Activated T-helper 1 cell treated with anti-CD3 and anti-CD28 coated beads, Interleukin-2, amount 50 U/mL, for 16 hours (primary cell): ENCODE results near the gene DLGAP1.
A peak's percentile ranks its signal among the peaks of the same experiment; 100 is the strongest.
"Not testable (repeated sequence)": the region's sequence is repeated elsewhere in the genome, so short reads cannot be mapped to it uniquely, and the experiment has no call there.

ENCODE experiments used
- DNase-seq, 2 donors: peaks; one replicate each; pipeline ENCODE4 v3.0.0-alpha.2; 2020; ENCODE audit warnings: low read depth in 1 of 2, low spot score in 1 of 2

DLGAP1 gene

GRCh38 chr18:3597409-3598357, 857.4 kb downstream of the DLGAP1 start:
- no peak for DNase-seq

GRCh38 chr18:3596637-3597384, 858.3 kb downstream of the DLGAP1 start:
- DNase-seq = peak in 1 of 2 donors; percentile 21

GRCh38 chr18:3596324-3596636, 858.8 kb downstream of the DLGAP1 start:
- no peak for DNase-seq

- no peak for DNase-seq
Observed at GRCh38 chr18:3595369-3596273, 859.5 kb downstream of the DLGAP1 start.

DNA sequence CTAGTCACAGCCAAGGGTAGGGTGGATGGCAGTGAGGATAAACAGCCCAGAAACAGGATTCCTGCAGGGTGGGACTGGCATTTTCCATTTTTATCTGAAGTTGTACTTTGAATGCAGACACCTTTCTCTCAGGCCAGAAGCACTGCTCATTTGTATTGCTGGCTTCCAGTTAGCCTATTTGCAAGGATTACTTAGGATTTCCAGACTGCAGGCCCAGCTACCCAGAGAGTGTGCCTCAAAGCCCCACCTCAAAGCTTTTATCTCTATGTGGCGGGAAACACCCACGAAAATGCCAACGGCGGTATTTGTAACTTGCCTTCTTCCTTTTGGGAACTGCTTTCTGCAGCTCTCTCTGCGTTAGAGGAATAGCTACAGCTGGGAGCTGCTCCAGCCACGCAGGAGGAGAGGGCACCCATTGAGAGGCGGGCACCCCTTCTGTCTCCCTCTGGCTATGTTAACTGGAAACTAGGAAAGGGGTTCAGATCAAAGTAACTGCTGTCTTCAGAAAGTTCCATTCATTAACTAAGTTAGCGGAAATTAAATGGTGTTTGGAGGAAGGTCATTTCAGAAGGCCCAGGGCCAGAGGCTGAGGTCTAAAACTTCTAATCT, 860.2 kb downstream of the DLGAP1 start:
- no peak for DNase-seq

DNA sequence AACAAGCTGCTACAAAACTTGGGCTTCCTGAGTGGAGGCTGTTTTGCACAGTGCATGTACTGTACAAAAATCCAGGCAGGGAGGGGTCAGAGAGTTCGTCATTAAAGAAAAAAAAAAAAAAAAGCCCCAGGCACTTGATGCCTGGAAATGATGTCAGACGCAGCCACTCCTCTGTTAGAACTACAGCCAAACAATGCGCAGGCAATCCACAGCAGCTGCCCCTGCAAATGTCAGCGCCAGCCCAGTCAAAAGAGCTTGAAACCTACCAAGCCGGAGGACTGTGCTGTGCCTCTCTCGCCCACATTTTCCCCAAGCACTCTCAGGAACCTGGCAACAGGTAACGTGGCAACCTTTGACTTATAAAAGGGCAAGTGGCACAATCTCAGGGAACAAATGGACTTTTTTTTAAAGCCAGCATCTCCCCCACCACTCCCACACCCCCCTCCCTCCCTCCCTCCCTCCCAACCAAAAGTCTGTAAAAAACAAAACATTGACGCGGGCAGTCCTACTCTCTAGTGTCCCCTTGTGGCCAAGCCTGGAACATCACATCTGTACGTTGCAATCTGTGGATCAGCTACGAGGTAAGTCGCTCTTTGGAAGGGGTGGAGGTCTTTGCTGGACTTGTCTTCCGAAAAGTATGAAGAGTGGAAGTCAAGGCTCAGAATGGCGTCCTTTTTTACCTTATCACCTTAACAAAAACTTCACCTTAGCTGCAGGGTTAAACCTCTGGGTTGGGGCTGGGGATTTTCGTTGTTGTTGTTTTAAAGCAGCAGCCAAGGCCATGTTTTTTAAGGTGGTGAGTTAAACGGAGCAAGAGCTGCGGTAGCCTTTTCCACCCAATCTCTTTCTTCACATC, 861.0 kb downstream of the DLGAP1 start:
- peak; percentile 75 to 80 for DNase-seq

DNA sequence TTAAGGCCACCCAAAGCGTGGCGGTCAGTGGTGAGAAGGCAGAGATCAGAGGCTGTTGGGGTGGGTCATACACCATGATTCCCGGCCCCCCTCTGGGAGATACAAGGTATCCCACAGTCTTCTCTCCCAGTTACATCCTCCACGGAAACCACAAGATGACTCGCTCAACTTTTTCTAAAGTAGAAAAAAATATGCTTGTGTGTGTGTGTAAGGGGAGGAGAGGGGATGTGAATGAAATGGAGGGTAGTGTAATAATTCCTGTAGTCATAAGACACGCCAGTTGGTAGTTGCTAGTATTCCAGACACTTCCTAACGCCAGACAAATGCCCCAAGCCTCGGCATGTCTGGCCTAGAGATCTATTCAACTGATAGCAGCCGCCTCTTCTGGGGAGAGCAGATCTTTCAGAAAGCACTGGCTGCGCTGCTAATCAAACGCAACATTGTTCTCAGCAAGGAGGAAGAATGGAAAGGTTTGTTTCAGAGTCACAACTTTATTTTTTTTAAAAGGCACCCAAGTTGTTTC, 861.7 kb downstream of the DLGAP1 start:
- DNase-seq = no peak

GRCh38 chr18:3592864-3593263, 862.2 kb downstream of the DLGAP1 start:
- DNase-seq = no peak

DNA sequence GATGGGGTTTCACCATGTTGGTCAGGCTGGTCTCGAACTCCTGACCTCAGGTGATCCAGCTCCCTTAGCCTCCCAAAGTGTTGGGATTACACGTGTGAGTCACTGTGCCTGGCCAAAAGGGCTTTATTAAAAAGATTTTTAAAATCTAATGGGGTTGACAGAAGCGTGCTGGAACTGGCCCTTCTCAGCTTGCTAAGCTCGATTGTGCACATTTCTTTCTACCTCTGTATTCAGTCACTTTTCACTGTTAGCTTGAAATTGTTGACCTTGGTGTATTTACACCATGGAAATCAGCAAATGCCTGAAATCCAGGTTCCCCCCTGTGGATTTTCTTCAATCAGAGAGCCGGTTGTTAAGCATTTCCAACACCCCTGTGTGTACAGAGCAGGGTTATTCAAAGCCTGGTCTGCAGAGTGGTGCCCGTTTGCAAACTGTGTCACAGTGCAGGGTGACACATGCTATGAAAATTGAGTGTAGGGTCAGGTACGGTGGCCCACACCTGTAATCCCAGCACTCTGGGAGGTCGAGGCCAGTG, 864.9 kb downstream of the DLGAP1 start:
- DNase-seq = no peak

GRCh38 chr18:3585656-3586509, 869.2 kb downstream of the DLGAP1 start:
- peak; percentile 41 to 42 for DNase-seq

- no peak for DNase-seq
Observed at GRCh38 chr18:3584897-3585460, 870.1 kb downstream of the DLGAP1 start.

DNA sequence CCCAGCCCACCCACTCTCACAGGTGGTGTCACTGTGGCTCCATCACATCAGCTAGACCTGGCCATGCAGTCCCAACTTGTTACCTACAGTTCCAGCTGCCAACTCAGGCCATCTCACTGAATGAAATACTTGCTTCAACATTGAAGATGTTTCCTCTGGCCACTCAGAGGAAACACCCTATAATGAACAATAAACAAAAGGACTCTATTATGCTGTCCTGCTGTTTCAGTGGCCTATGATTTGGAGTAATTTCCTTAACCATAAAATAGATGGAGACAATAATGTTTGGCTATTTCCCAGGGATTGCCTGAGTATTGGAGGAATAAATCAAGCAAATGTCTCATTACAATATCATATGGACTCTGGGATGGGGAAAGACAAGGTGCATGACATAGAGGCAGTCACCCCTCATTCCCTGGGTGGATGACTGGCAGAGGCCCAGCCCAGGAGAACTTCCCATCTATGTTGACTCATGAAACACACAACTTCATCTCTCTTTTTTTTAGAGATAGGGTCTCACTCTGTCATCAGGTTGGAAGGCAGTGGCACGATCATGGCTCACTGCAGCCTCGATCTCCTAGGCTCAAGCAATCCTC, 870.7 kb downstream of the DLGAP1 start:
- DNase-seq = no peak

DNA sequence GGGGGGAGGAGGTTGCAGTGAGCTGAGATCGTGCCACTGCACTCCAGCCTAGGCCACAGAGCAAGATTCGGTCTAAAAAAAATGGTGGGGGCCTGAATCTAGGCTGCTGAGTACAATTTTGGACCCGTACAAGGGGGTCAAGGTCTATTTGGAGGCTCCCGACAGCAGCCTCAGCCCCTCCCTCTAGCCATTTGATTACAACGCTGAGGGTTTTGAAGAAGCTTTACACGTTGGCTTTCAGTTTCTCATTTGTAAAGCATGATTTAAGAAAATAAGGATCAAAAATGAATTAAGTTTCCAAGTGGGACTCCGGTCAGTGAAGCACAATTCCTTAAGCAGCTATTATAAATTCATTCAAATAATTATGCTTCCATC, 871.2 kb downstream of the DLGAP1 start:
- no peak for DNase-seq

- DNase-seq = not testable (repeated sequence)
Observed at GRCh38 chr18:3583106-3583872, 871.8 kb downstream of the DLGAP1 start.

DNA sequence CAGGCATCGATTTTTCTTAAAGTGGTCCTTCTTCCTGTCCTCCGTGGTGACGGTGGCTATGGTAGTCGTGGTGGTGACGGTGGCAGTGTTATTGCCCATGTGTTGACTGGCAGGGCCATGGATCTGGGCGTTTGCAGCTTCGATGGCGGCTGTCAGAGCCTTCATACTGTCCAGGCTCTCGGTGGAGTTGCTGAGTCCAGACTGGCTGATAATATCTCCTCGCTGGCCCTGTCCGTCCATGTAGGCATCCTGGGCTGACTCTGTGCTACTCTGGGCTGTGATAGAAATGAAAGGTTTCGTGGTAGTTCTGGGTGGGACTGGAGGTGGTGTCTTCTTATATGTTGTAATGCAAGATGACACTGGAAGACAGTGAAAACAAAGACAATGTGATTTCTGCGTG, 873.2 kb downstream of the DLGAP1 start:
- DNase-seq = no peak

- DNase-seq = not testable (repeated sequence)
Observed at GRCh38 chr18:3580523-3581025, 874.5 kb downstream of the DLGAP1 start.

DNA sequence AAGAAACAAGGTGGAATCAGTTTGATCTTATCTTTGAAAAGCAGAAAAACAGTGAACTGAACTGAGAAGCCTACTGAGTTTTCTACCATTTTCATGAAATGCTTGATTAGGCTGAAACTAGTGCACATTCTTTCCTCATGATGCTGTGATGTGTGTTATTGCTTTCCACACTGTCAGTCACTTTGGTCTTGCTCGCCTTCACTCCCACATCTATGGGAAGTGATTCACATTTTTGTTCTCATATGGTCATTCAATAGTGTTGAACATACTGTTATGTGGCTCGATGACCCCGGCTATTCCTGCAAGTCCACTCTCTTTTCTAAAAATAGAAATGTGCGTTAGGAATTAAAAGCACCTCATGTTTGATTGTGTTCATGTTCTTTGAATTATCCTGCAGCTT, 875.4 kb downstream of the DLGAP1 start:
- no peak for DNase-seq
